ENCODE results near the gene TXNRD2.
A peak's percentile ranks its signal among the peaks of the same experiment; 100 is the strongest.

TXNRD2 gene

GRCh38 chr22:19854778-19855503, 86.7 kb downstream of the TXNRD2 start, which contains the start of the genes GNB1L and RTL10:
Gene GNB1L (minus strand): TSS chr22:19854874. CDS start chr22:19821355, 33,519 bp downstream.
Gene RTL10 (minus strand): TSS chr22:19854874. CDS start chr22:19852261, 2,613 bp downstream.
- peak; percentile 54 for DNase-seq

GRCh38 chr22:19853879-19854777, 87.5 kb downstream of the TXNRD2 start:
- DNase-seq = no peak

- DNase-seq = no peak
Measured at GRCh38 chr22:19853058-19853878, 88.3 kb downstream of the TXNRD2 start.

- no peak for DNase-seq
Measured at GRCh38 chr22:19852177-19852781, 89.3 kb downstream of the TXNRD2 start.

- DNase-seq = no peak
Measured at GRCh38 chr22:19851291-19852176, 90.1 kb downstream of the TXNRD2 start.

GRCh38 chr22:19850763-19851109, 90.9 kb downstream of the TXNRD2 start:
- no peak for DNase-seq

GRCh38 chr22:19849835-19850762, 91.5 kb downstream of the TXNRD2 start:
- DNase-seq = no peak

GRCh38 chr22:19848298-19849224, 93.1 kb downstream of the TXNRD2 start:
- DNase-seq = no peak

GRCh38 chr22:19847345-19847632, 94.3 kb downstream of the TXNRD2 start:
- DNase-seq = no peak

- DNase-seq = no peak
Measured at GRCh38 chr22:19846620-19847344, 94.8 kb downstream of the TXNRD2 start.

- no peak for DNase-seq
Measured at GRCh38 chr22:19845054-19845722, 96.4 kb downstream of the TXNRD2 start.

GRCh38 chr22:19844377-19845053, 97.1 kb downstream of the TXNRD2 start:
- DNase-seq = no peak

- DNase-seq = no peak
Measured at GRCh38 chr22:19843857-19844376, 97.7 kb downstream of the TXNRD2 start.

GRCh38 chr22:19843107-19843856, 98.3 kb downstream of the TXNRD2 start:
- peak; percentile 26 for DNase-seq

GRCh38 chr22:19842393-19843106, 99.1 kb downstream of the TXNRD2 start:
- DNase-seq = no peak

Measured in NCI-H1417 treated with DMSO at 0.1 percent for 48 hours (cell line).